ENCODE results near the gene MRPL28.
"Not testable (repeated sequence)": the region's sequence is repeated elsewhere in the genome, so short reads cannot be mapped to it uniquely, and the experiment has no call there.

The MRPL28 gene

DNA sequence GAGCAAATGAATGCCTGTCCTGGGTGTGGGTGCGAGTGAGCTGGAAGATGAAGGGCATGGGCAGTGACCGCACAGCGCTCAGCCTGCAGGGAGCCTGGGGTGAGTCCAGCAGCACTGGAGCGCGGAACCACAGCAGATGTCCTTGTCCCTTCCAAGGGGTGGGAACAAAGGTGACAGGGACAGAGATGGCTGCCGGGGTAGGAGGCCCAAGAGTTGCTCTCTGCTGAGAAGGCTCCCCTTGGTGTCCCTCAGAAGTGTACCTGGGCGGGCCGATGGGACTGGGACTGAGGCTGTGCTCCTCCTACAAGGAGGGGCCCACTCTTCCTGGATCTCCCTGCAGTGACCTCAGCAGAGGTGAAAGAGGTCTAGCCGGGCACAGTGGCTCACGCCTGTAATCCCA, 19.0 kb upstream of the MRPL28 start:
- no peak for DNase-seq

DNA sequence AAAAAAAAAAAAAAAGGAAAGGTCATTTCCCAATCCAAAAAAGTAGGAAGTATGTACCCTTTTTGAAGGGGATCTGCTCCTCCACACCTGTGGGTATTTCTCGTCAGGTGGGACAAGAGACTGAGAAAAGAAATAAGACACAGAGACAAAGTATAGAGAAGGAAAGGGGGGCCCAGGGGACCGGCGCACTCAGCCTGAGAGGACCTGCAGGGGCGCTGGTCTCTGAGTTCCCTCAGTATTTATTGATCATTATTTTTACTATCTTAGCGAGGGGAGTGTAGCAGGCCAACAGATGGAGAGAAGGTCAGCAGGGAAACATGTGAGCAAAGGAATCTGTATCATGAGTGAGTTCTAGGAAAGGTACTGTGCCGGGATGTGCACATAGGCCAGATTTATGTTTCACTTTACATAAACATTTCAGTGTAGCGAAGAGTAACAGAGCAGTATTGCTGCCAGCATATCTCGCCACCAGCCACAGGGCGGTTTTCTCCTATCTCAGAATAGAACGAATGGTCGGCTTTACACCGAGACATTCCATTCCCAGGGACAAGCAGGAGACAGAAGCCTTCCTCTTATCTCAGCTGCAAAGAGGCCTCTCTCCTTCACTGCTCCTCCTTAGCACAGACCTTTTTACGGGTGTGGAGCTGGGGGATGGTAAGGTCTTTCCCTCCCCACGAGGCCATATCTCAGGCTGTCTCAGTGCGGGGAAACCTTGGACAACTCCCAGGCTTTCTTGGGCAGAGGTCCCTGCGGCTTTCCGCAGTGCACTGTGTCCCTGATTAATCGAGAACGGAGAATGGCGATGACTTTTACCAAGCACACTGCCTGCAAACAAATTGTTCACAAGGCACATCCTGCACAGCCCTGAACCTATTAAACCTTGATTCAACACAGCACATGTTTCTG, 17.7 kb upstream of the MRPL28 start:
- DNase-seq, result not testable (repeated sequence)

DNA sequence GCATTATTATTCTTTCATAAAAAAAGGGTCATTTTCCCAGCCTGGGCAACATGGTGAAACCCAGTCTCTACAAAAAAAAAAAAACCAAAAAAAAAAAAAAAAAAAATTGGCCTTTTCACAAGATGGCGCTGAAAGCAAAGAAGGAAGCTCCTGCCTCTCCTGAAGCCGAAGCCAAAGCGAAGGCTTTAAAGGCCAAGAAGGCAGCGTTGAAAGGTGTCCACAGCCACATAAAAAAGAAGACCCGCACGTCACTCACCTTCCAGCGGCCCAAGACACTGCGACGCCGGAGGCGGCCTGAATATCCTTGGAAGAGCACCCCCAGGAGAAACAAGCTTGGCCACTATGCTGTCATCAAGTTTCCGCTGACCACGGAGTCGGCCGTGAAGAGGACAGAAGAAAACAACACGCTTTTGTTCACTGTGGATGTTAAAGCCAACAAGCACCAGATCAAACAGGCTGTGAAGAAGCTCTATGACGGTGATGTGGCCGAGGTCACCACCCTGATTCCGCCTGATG, 16.4 kb upstream of the MRPL28 start:
- DNase-seq, result no peak

DNA sequence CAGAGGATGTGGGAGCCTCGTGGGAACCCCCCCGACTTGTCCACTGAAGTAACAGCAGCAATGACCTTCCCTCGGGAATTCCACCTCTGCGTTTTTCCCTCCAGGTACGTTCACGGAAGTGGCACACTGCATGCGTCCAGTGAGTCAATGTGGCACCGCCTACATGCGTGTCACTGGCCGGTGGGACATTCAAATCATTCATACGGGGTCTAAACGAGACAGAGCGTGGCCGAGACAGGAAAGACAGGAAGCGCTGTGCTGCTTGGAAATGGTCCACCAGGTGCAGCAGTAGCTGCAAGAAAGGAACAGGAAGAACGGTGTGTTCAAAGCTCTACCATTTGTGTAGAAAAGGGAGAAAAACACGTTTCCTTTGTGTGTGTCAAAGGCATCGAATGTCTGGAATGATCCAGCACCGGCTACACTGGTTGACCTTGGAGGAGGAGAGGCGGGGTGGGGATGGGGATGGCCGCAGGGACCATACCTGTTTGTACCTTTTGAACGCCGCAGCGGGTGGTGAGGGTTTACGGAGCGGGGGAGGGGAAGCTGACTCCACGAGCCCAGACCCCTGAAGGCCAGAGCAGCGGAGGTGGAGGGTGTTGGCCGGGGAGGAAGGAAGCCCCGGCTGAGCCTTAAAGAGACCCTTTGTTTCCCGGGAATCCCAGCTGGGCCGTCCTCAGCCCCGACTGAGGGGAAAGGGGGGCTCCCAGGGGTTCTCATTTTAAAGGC, 13.2 kb upstream of the MRPL28 start:
- peak; percentile 49 to 56 for DNase-seq

DNA sequence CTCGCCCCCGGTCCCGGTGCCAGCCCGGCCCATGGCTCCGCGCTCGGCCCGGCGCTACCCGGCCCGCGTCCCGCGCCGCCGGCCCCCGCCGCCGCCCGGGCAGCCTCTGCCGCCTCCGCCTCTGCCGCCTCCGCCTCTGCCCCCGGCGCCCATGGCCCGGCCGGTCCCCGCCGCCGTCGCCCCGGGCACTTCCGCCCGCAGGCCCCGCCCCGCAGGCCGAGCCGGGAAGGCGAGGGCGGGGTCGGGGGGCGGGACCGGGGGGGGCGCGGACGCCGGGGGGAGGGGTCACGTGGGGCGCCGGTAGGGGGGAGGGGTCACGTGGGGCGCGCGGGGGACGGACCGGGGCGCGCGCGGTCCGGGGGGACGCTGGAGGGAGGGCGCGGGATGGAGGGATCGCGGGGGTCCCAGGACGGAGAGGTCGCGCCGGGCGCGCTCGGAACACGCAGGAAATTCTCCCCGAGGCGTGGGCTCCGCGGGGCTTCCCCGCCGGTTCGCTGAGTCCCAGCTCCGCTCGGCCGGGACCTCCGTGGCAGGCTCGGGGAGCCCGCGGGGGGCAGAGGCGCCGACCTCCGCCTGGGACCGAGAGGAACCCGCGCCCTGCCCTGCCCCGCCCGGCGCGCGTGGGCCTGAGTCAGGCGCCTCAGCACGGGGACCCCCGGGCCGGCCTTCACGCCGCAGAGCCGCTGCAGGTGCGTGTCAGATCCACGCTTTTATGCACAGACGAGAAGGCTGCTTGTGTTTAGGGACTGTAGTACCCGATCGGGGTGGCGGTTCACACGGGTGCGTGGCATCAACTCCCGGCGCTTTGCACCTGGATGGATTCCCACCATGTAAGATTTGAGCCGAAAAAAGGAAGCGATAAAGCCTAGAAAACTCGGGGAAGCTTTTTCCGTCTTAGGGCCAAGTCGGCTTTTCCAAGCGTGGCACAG, 11.7 kb upstream of the MRPL28 start, which contains the start of gene PGAP6:
Gene PGAP6 (minus strand): TSS at position 190 of the 929 bp plus-strand sequence. CDS start 157 bp downstream, at position 33.
- peak; percentile 65 to 75 for DNase-seq

DNA sequence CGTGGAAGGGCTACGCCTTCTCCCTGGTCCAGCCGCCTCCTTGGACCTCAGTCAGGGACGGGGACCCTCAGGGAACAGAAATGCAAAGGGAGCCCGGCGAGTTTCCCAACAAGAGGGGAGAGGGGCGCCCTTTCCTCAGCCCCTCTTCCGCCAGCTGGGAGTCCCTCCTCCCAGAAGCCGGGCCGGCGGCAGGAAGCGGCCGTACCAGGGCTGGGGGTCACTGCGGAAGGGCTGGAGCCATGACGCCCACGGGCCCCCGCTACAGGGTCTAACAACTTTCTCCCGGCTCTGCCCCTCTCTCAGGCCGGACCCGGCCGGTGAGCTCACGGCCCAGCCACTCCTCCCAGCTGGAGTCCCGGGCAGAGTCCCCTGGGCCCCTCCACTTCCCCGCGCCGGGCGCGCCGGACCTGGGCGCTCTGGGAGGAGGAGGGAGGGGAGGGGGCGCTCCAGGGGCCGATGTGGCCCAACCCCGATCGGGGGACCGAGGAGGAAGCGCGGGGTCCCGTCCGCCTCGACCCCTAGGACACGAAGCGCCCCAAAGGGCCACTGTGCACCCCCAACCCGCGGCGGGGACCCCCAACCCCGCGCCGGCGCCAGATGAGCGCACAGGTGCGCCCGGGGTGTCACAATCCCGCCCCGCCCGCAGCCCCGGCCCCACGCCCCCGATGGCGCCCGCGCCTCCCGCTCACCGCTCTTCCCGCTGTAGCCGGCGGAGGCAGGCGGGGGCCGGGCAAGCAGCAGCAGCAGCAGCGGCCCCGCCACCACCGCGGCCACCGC, 10.9 kb upstream of the MRPL28 start:
- DNase-seq, result peak in 1 of 2 donors; percentile 44

DNA sequence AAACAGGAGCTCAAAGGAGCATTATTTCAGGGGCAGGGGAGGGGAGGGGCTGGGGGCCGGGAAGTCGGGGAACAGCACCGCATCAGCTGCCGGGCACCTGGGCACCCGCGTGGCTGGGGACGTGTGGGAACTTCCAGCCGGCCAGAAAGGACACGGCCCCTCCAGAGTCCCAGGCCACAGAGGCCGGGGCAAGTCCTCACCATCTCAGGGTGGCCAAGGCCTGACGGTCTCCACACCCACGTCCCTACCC, 10.3 kb upstream of the MRPL28 start:
- no peak for DNase-seq

DNA sequence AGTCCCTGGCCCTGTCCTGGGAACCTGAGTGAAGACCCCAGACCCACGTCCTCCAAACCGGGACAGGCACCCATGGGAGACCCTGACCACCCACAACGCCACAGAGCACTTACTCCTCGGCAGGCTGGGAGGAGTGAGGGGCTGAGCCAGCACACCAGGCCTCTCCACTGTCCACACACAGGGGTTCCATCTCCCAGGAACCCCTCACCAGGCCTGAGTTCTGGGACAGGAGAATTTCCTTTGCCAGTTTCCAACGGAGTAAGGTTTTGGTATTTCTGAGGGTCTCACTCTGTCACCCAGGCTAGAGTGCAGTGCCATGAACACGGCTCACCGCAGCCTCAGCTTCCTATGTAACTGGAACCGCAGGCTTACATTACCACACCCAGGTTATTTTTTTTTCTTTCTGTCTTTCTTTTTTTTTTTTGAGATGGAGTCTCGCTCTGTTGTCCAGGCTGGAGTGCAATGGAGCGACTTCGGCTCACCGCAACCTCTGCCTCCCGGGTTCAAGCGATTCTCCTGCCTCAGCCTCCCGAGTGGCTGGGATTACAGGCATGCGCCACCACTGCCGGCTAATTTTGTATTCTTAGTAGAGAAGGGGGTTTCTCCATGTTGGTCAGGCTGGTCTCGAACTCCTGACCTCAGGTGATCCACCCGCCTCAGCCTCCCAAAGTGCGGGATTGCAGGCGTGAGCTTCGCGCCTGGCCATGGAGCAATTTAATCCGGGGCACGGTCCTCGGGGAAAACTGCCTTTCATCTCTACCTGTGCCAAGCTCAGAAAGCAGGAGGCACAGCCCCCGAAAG, 9.8 kb upstream of the MRPL28 start:
- no peak for DNase-seq

DNA sequence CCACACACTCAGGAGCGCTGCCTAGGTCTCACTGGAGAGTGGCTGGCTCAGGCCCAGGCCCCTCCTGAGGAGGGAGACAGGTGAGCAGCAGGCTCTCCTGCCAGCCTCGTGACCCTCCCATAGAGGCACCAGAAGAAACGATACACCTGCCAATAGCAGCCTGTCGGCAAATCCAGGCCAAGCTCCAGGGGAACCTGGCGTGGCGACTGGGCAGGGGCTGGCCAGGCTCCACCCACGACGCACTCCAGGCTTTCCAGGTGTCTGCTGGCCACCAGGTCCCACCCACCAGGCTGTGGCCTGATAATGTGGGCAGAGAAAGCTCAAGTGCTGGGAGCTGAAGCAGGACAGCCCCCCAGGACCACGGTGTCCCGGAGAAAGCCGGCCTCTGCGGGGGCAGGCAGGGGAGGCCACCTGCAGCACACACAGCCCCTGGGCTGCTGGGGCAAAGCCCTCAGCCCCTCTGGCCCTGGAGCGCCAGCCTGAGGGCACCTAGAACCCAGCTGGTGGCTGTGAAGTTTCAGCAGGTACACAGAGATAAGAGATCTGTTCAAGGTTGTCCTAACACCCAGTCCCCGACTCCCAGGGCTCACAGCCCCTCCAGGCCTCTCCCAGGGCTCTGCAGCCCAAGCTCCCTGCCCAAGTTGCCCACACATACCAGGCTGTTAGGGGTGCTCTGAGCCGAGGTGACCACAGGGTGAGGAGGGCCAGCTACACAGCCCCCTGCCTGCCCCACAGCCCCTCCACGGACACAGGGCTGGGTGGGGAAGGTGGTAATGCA, 9.0 kb upstream of the MRPL28 start:
- no peak for DNase-seq

DNA sequence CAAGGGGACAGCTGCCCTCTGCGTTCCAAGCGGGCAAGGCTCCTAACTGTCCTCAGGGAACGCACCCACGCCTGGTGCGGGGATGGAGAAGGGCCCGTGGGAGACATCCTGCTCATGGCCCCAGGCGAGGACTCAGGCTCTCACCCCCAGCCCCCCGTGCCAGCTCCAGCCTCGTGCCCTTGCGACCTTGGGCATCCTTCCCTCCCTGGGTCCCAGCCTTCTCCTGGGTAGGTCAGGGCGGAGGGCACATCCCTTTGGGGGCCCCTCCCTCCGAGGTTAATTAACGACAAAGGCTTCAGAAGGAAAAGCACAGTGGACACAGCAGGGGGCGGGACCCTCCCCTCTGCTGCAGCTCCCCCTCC, 8.5 kb upstream of the MRPL28 start:
- no peak for DNase-seq

DNA sequence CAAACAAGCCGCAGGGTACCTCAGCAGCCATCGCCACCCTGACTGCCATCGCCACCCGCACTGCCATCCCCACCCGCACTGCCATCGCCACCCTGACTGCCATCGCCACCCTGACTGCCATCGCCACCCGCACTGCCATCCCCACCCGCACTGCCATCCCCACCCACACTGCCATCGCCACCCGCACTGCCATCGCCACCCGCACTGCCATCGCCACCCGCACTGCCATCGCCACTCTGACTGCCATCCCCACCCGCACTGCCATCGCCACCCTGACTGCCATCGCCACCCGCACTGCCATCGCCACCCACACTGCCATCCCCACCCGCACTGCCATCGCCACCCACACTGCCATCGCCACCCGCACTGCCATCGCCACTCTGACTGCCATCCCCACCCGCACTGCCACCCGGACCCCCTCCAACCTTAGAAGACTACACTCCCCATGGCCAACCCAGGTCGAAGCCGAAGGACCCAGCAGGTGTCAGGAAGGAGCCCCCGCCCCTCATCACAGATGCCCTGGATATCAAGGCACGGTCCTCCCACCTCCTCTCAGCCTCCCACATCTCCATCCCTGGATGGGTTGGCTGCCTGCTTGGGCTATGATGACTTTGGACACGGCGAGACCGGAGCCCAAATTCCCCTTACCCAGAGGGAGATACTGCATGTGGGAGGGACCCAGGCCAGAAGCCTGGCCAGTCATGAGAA, 7.9 kb upstream of the MRPL28 start:
- not testable (repeated sequence) for DNase-seq

DNA sequence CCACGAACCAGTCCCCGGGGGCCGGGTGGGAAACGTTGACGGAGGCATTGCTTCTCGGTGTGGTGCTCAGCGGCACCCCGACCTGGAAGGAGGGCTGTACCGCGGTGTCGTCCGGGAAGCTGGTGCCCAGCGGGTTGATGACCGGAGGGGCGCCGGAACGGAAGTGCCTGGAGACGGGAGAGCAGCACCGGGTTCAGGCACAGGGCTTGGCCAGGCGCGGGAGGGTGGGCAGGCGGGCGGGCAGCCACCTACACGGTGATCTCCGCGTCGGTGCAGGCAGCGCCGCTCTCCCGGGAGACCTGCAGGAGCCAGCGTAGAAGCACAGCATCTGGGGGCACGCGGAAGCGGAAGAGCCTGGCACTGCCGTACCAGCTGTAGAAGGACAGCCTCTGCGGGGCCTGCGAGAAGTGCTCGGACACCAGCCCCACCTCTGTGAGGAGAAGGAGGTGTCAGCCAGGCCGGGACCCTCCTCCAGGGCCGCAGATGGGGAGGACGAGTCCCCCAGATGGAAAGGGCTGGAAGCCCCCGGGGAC, 7.1 kb upstream of the MRPL28 start:
- no peak for DNase-seq

DNA sequence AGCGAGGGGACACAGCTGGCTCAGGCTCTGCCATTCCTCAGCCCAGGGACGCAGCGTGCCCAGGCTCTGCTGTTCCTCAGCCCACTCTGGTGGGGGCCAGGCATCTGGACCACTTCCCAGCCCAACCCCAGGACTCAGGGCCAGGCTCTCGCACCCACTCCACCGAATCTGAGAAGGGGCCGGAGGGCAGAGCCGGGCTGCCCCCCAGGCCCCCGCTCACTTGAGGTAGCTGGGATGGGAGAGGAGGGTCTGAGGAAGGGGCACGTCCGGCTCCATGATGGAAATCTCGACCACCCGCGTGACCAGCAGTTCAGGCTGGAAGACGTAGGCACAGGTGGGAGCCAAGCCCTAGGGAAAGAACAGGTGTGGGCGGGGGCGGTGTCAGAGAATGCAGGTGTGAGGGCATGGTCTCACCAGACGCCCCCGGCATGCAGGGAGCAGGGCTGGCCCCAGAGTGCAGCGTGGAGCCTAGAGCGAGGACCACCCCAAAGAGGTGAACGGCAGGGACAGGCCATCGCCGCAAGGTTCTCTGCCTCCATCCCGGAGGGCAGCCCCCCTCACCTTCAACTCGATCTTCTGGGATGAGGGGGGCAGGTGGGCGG, 6.6 kb upstream of the MRPL28 start:
- no peak for DNase-seq

DNA sequence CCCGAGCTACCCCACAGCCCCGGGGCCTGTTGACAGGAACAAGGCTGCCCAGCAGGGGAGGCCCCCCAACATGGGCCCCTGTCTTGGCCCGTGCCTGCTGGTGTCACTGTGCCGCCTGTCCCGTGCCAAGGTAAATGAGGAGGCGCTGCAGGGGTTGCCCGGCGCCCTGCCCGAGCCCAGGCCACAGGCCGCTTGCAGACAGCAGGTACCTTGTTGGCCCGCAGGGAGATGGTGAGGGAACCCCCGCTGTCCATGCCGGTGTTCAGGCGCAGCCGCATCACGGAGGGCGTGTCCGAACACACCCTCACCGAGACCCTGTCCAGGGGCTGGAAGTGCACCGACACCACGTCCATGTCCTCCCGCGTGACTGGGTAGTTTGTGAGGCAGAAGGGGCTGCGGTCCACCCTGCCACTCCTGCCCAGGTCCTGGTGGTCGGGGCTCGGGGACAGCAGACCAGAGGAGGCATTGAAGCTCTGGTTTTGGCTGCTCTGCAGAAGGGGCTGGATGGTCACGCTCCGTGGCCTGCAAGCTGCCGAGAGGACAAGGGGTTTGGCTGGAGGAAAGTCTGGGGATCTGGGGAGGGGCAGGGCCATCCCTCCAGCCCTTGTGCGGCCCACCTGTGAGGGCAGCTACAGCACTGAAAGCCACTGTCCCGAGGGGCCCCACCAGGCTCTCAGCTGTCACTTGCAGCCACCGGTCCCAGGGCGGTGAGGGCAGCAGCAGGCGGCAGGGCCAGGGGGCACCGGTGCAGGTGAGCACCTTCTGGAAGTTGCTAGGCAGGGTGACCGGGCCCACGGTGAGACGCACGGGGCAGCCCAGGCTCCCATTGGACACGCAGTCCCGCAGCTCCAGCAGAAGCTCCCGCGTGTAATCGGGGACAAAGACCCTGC, 5.8 kb upstream of the MRPL28 start:
- DNase-seq, result no peak

DNA sequence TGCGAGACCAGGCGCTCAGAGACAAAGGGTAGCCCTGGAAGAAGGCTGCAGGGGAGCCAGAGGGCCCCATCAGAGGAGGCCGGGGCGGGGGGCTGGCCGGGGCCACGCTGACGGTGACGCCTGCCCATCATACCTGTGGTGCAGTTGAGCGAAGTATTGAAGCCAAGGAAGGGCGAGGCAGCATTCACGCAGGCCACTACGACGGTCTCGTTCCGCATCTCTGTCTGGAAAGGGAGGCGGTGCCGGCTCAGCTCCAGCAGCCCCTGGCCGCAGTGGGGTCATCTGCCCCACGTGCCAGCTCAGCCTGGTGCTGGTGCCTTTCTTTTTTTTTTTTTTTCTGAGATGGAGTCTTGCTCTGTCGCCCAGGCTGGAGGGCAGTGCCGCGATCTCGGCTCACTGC, 4.9 kb upstream of the MRPL28 start:
- DNase-seq, result no peak

DNA sequence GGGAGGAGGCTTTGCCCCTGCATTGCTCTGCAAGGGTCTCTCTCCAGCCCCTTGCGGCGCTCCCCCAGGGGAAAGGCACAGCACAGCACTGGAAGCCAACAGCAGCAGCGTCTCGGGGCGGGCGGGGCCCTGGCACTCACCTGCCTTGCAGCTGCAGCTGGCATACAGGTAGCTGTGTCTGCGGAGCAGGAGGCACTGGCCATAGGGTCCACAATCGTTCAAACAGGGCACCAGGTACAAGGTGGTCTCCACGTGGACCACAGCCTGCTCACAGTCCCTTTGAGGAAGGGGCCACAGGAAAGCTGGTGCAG, 4.2 kb upstream of the MRPL28 start:
- DNase-seq, result no peak

DNA sequence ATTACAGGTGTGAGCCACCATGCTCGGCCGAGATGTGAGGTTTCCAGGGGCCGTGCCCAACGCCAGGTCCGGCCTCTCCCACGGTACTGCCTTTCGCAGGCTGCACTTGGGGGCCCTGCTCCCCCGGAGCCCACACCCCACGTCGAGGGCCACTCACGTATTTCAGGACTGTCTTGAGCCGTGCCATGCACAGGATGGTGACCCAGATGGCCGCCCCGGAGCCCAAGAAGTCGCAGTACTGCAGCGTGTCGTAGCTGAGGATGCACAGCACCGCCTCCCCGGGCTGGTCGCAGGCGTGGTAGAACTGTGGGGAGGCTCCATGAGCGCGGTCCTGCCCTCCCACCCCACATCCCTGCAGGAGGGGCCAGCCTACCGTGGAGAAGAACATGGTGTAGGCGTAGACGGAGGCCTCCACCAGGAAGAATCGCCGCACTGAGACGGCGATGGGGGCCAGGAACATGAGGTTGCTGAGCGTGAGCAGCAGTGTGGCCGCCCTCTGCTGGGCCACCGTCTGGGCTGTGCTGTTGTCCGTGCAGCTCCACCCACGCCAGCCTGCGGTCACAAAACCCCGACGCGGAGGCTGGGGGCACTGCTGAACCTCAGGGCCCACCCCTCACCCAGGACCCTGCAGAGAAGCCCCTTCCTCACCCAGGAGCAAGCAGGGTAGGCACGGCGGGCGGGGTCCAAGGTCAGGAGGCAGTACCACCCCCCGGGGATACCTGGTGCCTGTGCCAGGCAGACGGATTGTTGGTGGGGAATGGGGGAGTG, 3.7 kb upstream of the MRPL28 start:
- DNase-seq, result no peak

Measured in stimulated activated CD4-positive, alpha-beta T cell treated with anti-CD3 and anti-CD28 coated beads, Interleukin-2, amount 100 ng/mL, for 24 hours (primary cell).